Measurements from ENCODE around the gene HSPB2.
A peak's percentile ranks its signal among the peaks of the same experiment; 100 is the strongest.

HSPB2 gene

GRCh38 chr11:111939836-111940604 lies 27.5 kb downstream of the HSPB2 start:
- DNase-seq (ENCODE audit: low spot score), result peak; percentile 44

- DNase-seq (ENCODE audit: low spot score), result no peak
These were observed 29.4 kb downstream of the HSPB2 start for GRCh38 chr11:111941963-111942362.

GRCh38 chr11:111942829-111943228 lies 30.3 kb downstream of the HSPB2 start:
- DNase-seq (ENCODE audit: low spot score), result peak; percentile 51

GRCh38 chr11:111944139-111944538 lies 31.6 kb downstream of the HSPB2 start:
- DNase-seq (ENCODE audit: low spot score), result peak; percentile 66

- DNase-seq (ENCODE audit: low spot score), result peak; percentile 62
These were observed 32.1 kb downstream of the HSPB2 start for GRCh38 chr11:111944651-111945051.

- DNase-seq (ENCODE audit: low spot score), result no peak
These were observed 32.7 kb downstream of the HSPB2 start for GRCh38 chr11:111945198-111945597.

- DNase-seq (ENCODE audit: low spot score), result no peak
These were observed 34.0 kb downstream of the HSPB2 start for GRCh38 chr11:111946499-111946898.

GRCh38 chr11:111947143-111947542 lies 34.6 kb downstream of the HSPB2 start:
- no peak for DNase-seq (ENCODE audit: low spot score)

GRCh38 chr11:111949519-111950426 lies 37.2 kb downstream of the HSPB2 start:
- no peak for DNase-seq (ENCODE audit: low spot score)

- DNase-seq (ENCODE audit: low spot score), result no peak
These were observed 39.0 kb downstream of the HSPB2 start for GRCh38 chr11:111951565-111951964.

- no peak for DNase-seq (ENCODE audit: low spot score)
These were observed 41.6 kb downstream of the HSPB2 start for GRCh38 chr11:111954154-111954553.

- DNase-seq (ENCODE audit: low spot score), result no peak
These were observed 45.3 kb downstream of the HSPB2 start for GRCh38 chr11:111957663-111958444.

- DNase-seq (ENCODE audit: low spot score), result no peak
These were observed 48.4 kb downstream of the HSPB2 start for GRCh38 chr11:111960916-111961315.

- DNase-seq (ENCODE audit: low spot score), result no peak
These were observed 49.1 kb downstream of the HSPB2 start for GRCh38 chr11:111961389-111962300.
